ENCODE data around the gene SPRYD3.

Gene SPRYD3

GRCh38 chr12:53057816-53058500, 21.2 kb downstream of the SPRYD3 start:
- peaks cover 73 to 83% (median 79%) of the 10 kb centered on the region in 3 donors for H3K36me3 ChIP-seq
- intact Hi-C loops (cut with DNase I; ENCODE audit: low total_unique reads) = no loop called here
- H3K4me3 ChIP-seq = no peak overlapping the region
- no peaks in the 10 kb centered on the region for H3K9me3 ChIP-seq
- peak overlapping the region; percentile 93 to 99 for H3K27ac ChIP-seq
- H3K27me3 ChIP-seq = no peaks in the 10 kb centered on the region
- no peak for TF ChIP-seq CTCF (IDR thresholded peaks at IDR 0.05)
- H3K4me1 ChIP-seq = peaks cover 7 to 73% (median 61%) of the 10 kb centered on the region in 4 donors
- peak in 1 of 2 donors; percentile 67 for DNase-seq

GRCh38 chr12:53056901-53057300, 22.3 kb downstream of the SPRYD3 start:
- intact Hi-C loops (cut with DNase I; ENCODE audit: low total_unique reads) = no loop called here
- TF ChIP-seq CTCF (IDR thresholded peaks at IDR 0.05) = no peak
- H3K36me3 ChIP-seq = peaks cover 66 to 76% (median 72%) of the 10 kb centered on the region in 3 donors
- H3K9me3 ChIP-seq = no peaks in the 10 kb centered on the region
- H3K4me1 ChIP-seq = peaks cover 9 to 72% (median 60%) of the 10 kb centered on the region in 4 donors
- no peak overlapping the region for H3K4me3 ChIP-seq
- no peak for DNase-seq
- H3K27me3 ChIP-seq = no peaks in the 10 kb centered on the region
- peak overlapping the region; percentile 99 for H3K27ac ChIP-seq

GRCh38 chr12:53056296-53056695, 22.9 kb downstream of the SPRYD3 start:
- TF ChIP-seq CTCF (IDR thresholded peaks at IDR 0.05) = no peak
- DNase-seq = peak in 1 of 2 donors; percentile 22
- Histone ChIP-seq H3K4me1 (peaks cover 9 to 72% (median 60%) of the 10 kb centered on the region in 4 donors), H3K36me3 (peaks cover 65 to 73% (median 68%) of the 10 kb centered on the region in 3 donors), H3K4me3 (no peak overlapping the region), H3K27ac (peak overlapping the region; percentile 99), H3K27me3 (no peaks in the 10 kb centered on the region), H3K9me3 (no peaks in the 10 kb centered on the region)
- intact Hi-C loops (cut with DNase I; ENCODE audit: low total_unique reads) = no loop called here

- intact Hi-C loops (cut with DNase I; ENCODE audit: low total_unique reads) = no loop called here
- no peak for TF ChIP-seq CTCF (IDR thresholded peaks at IDR 0.05)
- Histone ChIP-seq H3K4me3 (no peak overlapping the region), H3K27ac (peak overlapping the region; percentile 99), H3K9me3 (no peaks in the 10 kb centered on the region), H3K36me3 (peaks cover 59 to 67% (median 62%) of the 10 kb centered on the region in 3 donors), H3K27me3 (no peaks in the 10 kb centered on the region), H3K4me1 (peaks cover 9 to 72% (median 57%) of the 10 kb centered on the region in 4 donors)
- peak in 1 of 2 donors; percentile 30 for DNase-seq
Measured at GRCh38 chr12:53055471-53056266, 23.5 kb downstream of the SPRYD3 start.

- intact Hi-C loops (cut with DNase I; ENCODE audit: low total_unique reads) = no loop called here
- Histone ChIP-seq H3K4me1 (peaks cover 9 to 72% (median 54%) of the 10 kb centered on the region in 4 donors), H3K27ac (peak overlapping the region; percentile 99), H3K36me3 (peaks cover 45 to 53% (median 48%) of the 10 kb centered on the region in 3 donors), H3K4me3 (peak overlapping the region; percentile 71 to 79), H3K9me3 (no peaks in the 10 kb centered on the region), H3K27me3 (no peaks in the 10 kb centered on the region)
- peak; percentile 95 to 98 for DNase-seq
- no peak for TF ChIP-seq CTCF (IDR thresholded peaks at IDR 0.05)
Measured at GRCh38 chr12:53054112-53054878, 24.9 kb downstream of the SPRYD3 start.

Measured in tibial artery (tissue), 4 donors.